ENCODE data around the gene FRYL. TPM values are rescaled to one million over a fixed set of nuclear protein-coding genes. Genes with fewer than 3 reads are reported as not detected.

The FRYL gene
- total RNA-seq, 6 experiments from 2014 or later, result 15.9 to 27.2 (median 23.3) TPM

DNA sequence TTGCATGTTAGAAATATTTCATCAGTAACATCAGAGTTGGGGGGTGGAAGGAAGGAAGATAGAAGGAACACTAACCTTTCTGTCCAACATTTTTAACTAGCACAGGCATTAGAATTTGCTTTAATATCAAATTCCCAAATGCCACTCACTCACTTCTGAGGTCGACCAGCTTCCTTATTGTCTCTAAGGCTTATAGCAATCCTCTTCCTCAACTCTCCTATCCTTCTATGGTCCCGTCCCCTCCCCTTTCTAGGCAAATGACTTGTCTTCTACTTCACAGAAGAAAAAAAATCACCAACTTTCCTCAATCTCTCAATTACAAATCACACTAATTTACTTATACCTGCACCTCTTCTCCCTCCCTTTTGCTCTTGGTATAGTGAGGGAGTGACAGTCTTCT lies 189.2 kb downstream of the FRYL start:
- H3K27ac ChIP-seq, result no peak overlapping the region
- no peaks in the 10 kb centered on the region for H3K27me3 ChIP-seq
- no peak overlapping the region for H3K4me3 ChIP-seq
- ATAC-seq (no peak), DNase-seq (no peak)
- no peaks in the 10 kb centered on the region for H3K4me1 ChIP-seq
- no peak for TF ChIP-seq POLR2A (IDR thresholded peaks at IDR 0.05)
- TF ChIP-seq, protein P1, sequence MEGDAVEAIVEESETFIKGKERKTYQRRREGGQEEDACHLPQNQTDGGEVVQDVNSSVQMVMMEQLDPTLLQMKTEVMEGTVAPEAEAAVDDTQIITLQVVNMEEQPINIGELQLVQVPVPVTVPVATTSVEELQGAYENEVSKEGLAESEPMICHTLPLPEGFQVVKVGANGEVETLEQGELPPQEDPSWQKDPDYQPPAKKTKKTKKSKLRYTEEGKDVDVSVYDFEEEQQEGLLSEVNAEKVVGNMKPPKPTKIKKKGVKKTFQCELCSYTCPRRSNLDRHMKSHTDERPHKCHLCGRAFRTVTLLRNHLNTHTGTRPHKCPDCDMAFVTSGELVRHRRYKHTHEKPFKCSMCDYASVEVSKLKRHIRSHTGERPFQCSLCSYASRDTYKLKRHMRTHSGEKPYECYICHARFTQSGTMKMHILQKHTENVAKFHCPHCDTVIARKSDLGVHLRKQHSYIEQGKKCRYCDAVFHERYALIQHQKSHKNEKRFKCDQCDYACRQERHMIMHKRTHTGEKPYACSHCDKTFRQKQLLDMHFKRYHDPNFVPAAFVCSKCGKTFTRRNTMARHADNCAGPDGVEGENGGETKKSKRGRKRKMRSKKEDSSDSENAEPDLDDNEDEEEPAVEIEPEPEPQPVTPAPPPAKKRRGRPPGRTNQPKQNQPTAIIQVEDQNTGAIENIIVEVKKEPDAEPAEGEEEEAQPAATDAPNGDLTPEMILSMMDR (IDR thresholded peaks at IDR 0.05), result no peak
- peaks cover under 1 to 30% (median 4%) of the 10 kb centered on the region in 4 donors for H3K36me3 ChIP-seq
- H3K9me3 ChIP-seq, result no peaks in the 10 kb centered on the region
- WGBS (ENCODE audit: insufficient coverage, low coverage, low lambda C conversion rate, missing lambda C conversion rate), result 88% methylated on average over 2 of the region's 2 CpGs
- intact Hi-C loops (cut with DNase I), result no loop called here

DNA sequence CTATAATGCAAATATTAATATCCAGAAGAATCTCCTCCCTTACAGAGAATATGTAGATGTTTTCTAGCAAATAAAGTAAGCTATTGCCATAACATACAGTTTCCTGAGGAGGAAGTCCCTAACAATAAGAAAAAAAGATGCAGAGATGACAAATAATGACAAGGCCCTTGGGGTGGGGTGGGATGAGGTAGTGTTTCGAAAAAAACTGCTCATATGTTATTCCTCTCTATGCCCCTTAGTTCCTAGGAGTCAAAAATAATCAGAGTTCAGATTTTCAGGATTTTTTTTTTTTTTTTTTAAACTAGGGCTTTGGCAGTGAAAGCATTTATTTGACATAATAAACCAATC lies 191.0 kb downstream of the FRYL start:
- no peak for ATAC-seq
- WGBS (ENCODE audit: insufficient coverage, low coverage, low lambda C conversion rate, missing lambda C conversion rate), result 56% methylated on average over 1 of the region's 1 CpG

DNA sequence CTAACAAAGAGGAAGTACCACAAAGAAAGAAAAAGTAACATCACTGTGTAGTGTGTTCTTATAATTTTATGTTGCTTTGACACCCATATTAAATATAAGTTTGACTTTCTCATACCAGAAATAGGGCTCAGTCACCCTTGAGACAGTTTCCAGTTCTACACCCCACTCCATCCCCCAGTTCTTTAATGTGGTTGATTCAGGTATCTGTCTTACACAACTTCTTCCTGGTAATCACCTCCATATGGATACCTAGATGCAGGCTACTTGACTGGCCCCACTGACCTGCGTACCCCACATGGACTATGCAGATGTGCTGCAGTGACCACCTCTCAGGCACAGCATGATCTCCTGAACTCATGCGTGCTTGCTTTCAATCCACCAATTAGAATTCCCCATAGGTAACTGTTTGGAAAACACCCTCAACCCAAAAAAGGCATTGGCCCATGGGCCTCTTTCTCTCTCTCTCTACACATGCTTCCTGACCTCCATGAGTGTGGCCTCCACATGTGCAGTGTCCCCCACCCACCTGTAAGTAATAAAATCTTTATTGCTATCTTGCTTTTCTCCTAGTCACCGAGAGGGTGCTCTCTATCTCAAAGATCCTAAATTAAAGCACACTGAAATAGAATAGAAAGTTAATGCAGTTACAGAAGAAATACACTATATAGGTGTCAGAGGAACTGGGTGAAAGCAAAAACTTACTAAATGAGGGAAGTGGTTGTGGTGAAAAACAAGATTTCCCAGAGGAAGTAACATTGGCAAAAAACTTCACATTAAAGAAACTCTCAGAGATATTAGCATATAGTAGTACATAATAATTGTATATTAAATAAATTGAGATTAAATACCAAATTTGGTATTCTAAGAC lies 191.6 kb downstream of the FRYL start:
- H3K27me3 ChIP-seq, result no peaks in the 10 kb centered on the region
- no peak overlapping the region for H3K27ac ChIP-seq
- DNase-seq, result no peak
- intact Hi-C loops (cut with DNase I), result no loop called here
- H3K4me1 ChIP-seq, result no peaks in the 10 kb centered on the region
- H3K36me3 ChIP-seq, result peaks cover 0 to 22% (median 3%) of the 10 kb centered on the region in 4 donors
- WGBS (ENCODE audit: insufficient coverage, low coverage, low lambda C conversion rate, missing lambda C conversion rate), result 27% methylated on average over 2 of the region's 3 CpGs
- TF ChIP-seq, protein P1 (IDR thresholded peaks at IDR 0.05), result no peak
- no peak for TF ChIP-seq POLR2A (IDR thresholded peaks at IDR 0.05)
- no peak overlapping the region for H3K4me3 ChIP-seq
- no peak for ATAC-seq
- no peaks in the 10 kb centered on the region for H3K9me3 ChIP-seq

More for the DNA sequence above, 191.0 kb downstream of the FRYL start:
- no peak for TF ChIP-seq POLR2A (IDR thresholded peaks at IDR 0.05)
- TF ChIP-seq, protein P1 (IDR thresholded peaks at IDR 0.05), result no peak
- no peaks in the 10 kb centered on the region for H3K27me3 ChIP-seq
- H3K36me3 ChIP-seq, result peaks cover 0 to 19% (median 3%) of the 10 kb centered on the region in 4 donors
- no peak overlapping the region for H3K4me3 ChIP-seq
- no peak overlapping the region for H3K27ac ChIP-seq
- H3K9me3 ChIP-seq, result no peaks in the 10 kb centered on the region
- intact Hi-C loops (cut with DNase I), result no loop called here
- H3K4me1 ChIP-seq, result no peaks in the 10 kb centered on the region
- DNase-seq, result no peak

DNA sequence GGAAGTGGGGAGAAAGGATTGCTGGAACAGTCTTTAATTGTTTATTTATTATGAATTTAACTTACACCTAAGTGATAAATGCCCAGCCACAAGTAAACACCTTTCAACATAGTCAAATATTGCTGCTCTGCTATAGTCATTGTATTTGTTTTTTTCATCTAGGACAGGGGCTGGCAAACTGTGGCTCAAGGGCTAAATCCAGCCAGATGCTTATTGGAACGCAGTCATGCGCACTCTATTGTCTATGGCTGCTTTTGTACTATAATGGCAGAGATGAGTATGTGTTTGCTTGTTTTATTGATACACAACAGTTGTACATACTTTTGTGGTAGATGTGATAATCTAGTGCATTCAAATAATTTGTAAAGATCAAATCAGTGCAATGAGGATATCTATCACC lies 194.7 kb downstream of the FRYL start:
- 100% methylated on average over 2 of the region's 2 CpGs for WGBS (ENCODE audit: insufficient coverage, low coverage, low lambda C conversion rate, missing lambda C conversion rate)
- Histone ChIP-seq H3K36me3 (peaks cover 0 to 30% (median 6%) of the 10 kb centered on the region in 4 donors), H3K27ac (no peak overlapping the region)

More for the DNA sequence above, 194.7 kb downstream of the FRYL start:
- TF ChIP-seq POLR2A (IDR thresholded peaks at IDR 0.05), result no peak
- TF ChIP-seq, protein P1 (IDR thresholded peaks at IDR 0.05), result no peak
- ATAC-seq (no peak), DNase-seq (no peak)
- intact Hi-C loops (cut with DNase I), result no loop called here
- H3K9me3 ChIP-seq, result no peaks in the 10 kb centered on the region
- H3K4me3 ChIP-seq, result no peak overlapping the region
- no peaks in the 10 kb centered on the region for H3K4me1 ChIP-seq
- no peaks in the 10 kb centered on the region for H3K27me3 ChIP-seq

All from right lobe of liver (tissue), 6 donors.